H54 (cell line): ENCODE measurements around the gene SGMS1.
"Not testable (repeated sequence)": the region's sequence is repeated elsewhere in the genome, so short reads cannot be mapped to it uniquely, and the experiment has no call there.

Experiments
- DNase-seq: peaks from one replicate; pipeline ENCODE4 v3.0.0; 2011; ENCODE audit warnings: low spot score, mixed read lengths; ENCODE audit not compliant: insufficient read length
- FAIRE-seq: peaks from 3 replicates; lab custom pipeline; 2011; peaks lifted over from hg19 to GRCh38; lab: Jason Lieb, UNC
- POLR2A ChIP-seq: IDR thresholded peaks from 2 replicates; pipeline ENCODE4 v1.6.1; 2011; ENCODE audit warnings: low read depth, mild to moderate bottlenecking, low read length

Gene SGMS1

DNA sequence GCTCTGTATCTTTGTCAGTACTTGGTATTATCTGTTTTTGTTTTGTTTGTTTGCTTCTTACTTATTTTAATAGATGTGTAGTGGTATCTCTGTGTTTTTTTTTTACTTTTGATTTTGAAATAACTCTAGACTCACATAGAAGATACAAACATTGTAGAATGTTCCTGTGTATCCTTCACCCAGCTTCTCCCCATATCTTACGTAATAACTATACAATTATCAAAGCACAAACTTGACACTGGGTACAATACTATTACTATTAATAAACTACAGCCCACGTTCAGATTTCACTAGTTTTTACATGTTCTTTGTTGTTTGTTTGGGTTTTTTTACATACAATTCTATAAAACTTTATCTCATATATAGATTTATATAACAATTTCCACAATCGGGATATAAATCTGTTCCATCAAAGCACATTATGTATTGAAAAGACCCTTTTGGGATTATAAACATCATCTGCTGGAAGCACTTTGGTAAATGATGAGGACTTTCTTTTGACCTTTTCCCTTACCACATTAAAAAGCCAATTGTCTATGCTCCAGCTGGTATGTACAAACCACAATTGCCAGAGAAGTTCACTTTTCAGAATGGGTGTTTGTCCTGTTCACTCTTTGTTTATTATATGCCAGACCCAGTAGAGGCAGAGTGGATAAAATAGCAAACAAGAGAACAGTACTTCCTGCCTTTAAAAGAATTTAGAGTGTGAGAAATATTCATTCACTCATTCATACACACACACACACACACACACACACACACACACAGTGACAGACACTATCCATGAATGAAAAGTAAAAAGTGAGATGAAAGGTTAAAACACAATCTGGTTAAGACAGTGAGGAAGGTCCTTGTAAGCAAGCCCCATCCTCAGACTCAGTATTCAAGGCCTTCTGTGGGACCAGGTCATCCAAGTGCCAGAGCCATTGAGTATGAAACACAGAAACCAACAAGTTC lies 113.0 kb downstream of the SGMS1 start:
- FAIRE-seq: no peak
- no peak for TF ChIP-seq POLR2A
- no peak for DNase-seq

DNA sequence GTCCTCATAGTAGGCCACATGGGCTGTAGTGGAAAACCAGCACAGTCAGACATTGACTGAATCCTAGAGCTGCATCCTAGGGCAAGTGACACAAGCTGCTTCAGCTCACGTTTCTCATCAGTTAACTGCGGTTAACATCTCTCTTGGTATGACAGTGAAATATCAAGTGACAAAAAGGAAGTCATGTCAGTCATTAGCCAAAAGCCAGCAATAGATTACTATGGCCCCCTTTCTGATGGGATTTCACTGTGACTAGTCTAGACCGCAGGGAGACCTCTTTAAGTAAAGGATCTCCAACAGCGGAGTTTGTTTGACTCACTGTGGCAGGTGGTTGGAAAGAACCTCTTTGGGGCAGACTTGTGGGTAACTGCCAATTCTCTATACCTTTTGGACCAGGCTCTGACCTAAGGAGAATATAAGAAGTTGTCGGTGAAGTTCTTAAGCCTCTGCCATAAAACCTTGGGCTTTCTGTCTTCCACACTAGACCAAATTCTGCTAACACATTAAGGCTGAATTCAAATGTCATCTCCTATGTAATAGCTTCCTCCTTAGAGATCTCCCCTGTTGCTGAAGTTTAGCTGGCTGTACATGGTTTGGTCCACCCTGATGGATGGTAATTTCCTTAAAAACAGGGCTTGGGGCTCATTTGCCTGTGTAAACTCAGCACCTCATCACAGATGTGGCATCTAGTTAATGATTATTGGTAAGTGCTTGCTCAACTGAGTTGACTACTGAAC lies 115.3 kb downstream of the SGMS1 start:
- FAIRE-seq (no peak), DNase-seq (no peak)
- no peak for TF ChIP-seq POLR2A

DNA sequence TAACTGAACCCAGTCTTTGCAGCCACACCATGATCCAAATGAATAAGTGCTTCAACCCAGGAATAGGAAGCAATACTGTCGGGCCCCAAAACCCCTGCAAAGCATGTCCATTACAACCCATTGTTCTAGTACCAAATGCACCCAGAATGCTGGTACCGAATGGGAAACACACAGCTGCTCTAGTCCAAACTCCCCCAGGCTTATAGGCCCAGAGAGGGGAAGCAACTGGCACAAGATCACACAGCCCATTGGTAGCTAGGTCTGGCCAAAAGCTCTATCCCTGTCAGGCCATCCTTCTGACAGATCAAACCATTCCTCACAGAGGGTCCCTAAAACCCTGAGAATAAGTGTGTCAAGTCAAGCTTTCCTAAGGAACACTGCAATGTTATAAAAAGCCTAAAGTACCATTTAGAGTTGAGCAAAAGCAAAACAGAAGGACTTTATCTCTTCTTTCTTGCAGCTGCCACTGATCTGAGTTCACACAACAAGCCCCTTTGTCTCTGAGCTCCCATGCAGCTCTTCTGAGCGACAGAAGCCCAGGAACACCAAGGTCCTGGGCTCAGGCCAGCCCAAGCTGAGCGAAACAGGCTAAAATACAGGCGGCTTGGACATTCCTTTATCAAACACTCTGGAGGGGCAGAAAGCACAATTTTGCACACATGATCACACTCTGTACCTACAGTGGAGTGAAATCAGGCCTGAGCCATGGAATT lies 116.7 kb downstream of the SGMS1 start:
- no peak for TF ChIP-seq POLR2A
- no peak for FAIRE-seq
- no peak for DNase-seq

DNA sequence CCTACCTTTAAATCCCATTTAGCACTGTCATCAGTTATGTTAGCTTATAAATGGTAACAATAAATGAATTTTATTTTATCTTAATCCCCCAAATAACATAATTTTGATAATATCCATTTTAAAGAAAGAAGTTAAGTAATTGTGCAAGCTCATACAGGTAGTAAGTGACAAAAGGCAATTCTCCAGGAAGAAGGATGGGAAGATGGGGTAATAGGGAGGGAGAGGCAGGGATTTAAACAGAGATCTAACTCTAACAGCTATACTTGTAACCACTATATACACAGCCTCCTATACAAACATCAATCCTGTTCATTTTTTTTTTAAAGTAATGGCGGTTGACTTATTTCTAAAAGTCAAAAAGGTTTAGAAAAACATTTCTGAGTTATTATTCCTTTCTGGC lies 119.4 kb downstream of the SGMS1 start:
- FAIRE-seq: no peak
- DNase-seq: no peak
- no peak for TF ChIP-seq POLR2A

DNA sequence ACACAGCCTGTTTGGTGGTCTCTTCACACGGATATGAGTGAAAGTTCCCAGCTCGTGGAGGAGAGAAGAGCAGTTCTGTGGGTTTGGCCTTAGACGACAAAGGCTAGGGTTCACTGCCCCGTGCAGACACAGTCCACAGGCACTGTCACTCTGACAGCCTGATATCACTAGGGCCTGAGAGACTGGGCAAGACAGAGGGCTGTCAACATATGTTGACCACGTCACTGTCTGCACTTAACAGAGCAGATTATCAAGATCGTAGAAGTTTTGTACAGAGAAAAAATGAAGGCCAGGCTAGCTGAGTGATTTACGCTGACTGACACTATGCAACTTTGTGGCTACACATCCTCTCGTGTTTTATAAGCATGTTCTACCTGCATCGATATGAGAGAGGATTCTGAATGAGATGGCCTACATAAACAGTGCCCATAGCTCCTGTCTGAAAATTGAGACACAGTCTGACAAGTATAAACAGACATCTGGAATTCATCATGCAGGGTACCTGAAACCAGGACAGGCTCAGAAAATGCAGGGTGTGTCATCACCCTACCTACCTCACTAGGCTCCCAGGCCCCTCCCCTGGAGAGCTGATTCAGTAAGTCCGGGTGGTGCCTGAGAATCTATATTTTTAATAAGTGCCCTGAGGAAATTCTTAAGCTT lies 120.0 kb downstream of the SGMS1 start:
- FAIRE-seq (no peak), DNase-seq (no peak)
- no peak for TF ChIP-seq POLR2A

DNA sequence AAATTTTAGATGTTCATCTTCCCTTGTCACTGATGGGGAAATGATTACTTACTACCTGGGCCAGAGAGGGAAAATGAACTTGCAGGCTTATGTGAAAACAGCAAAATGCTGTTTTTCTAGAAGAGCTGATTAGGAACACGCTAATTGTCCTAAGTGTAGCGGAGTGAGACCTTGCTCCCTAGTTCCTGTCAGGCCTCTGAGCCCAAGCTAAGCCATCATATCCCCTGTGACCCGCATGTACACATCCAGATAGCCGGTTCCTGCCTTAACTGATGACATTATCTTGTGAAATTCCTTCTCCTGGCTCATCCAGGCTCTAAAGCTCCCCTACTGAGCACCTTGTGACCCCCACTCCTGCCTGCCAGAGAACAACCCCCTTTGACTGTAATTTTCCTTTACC lies 120.6 kb downstream of the SGMS1 start:
- FAIRE-seq, DNase-seq: not testable (repeated sequence)

DNA sequence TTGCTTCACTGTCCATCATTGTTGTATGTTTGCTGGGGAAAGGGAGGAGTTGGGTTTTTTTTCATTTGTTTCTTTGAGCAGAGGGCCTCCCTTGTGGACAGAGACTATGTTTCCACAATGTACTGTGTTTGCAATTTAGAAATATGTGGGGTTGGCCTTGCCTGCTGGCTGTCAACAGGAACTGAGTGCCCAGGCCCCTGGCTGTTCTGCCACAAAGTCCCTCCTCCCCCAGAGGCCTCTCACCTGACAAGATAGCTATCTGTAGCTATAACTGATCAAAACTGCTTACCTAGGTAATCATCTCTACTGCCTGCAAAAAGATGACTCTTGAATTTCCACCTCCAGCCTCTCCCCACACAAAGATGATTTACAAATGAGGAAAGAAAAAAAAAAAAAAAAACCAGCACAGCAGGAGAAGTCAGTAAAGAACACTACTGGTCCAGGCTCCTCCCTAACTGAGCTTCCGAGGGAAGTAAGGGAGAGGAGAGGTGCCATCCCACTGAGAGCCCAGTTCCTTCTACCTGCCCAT lies 121.8 kb downstream of the SGMS1 start:
- FAIRE-seq: peak; percentile 6
- no peak for TF ChIP-seq POLR2A
- no peak for DNase-seq

DNA sequence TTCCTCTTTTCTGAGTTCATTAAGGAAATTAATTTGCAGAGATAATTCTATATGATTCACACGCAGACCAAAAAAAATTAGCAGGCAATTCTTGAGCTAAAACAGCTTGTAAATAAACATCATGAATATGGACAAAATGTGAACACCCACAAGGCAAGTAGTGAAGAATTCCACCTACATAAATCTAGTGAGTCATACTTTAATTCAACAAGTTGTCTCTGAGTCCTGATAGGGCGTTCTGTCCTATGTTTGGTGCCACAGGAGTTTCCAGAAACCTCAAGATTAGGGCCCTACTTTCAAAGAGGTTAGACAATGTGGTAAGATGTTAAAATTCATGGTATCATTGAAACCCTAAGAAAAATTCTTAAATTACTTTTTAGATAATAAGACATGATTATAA lies 122.3 kb downstream of the SGMS1 start:
- peak; percentile 83 for FAIRE-seq
- no peak for TF ChIP-seq POLR2A
- DNase-seq: peak; percentile 23

DNA sequence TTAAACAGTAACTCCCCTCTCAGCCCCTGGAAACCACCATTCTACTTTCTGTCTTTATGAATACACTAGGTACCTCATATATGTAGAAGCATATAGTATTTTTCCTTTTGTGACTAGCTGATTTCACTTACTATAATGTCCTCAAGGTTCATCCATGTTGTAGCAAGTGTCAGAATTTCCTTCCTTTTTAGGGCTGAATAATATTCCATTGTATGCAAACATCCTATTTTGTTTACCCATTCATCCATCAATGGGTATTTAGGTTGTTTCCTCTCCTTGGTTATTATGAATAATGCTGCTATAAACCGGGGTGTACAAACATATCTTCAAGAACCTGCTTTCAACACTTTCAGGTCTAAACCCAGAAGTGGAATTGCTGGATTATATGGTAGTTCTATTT lies 125.3 kb downstream of the SGMS1 start:
- no peak for DNase-seq
- TF ChIP-seq POLR2A: no peak
- FAIRE-seq: peak; percentile 55

DNA sequence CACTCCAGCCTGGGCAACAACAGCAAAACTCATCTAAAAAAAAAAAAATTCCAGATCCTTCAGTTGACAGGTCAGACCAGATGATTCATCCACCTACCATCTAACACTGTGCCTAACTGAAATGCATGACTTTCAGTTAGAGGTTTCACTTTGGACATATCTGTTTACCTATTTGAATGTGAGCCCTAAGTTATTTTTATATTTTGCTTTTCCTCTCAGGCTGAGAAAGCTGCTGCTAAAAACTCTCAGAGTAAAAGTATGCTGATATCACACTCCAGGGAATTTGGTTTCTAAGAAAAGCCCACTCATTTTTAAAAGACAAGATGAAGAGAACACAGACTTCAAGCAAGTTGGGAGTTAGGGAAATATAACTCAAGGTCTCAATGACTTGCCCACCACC lies 126.0 kb downstream of the SGMS1 start:
- DNase-seq (peak; percentile 28), FAIRE-seq (peak; percentile 90)
- TF ChIP-seq POLR2A: no peak

DNA sequence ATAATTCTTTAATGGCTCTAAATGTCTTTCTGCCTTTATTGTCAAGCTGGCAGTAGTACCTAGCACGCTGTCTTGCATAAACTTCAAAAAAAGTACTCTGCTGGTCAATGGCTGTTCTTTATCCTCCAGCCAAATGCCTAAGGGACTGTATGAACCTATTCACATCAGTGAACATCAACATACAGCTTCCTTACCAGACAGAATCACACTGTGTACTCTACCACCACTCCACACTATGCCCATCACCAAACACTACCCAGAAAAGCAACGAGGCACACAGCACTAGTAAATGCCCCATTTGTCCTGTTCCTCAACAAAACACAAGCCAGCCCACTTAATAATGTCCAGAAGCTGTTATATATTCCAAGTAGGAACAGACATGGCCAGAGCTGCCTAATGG lies 127.5 kb downstream of the SGMS1 start:
- FAIRE-seq (peak; percentile 86), DNase-seq (no peak)
- TF ChIP-seq POLR2A: no peak

DNA sequence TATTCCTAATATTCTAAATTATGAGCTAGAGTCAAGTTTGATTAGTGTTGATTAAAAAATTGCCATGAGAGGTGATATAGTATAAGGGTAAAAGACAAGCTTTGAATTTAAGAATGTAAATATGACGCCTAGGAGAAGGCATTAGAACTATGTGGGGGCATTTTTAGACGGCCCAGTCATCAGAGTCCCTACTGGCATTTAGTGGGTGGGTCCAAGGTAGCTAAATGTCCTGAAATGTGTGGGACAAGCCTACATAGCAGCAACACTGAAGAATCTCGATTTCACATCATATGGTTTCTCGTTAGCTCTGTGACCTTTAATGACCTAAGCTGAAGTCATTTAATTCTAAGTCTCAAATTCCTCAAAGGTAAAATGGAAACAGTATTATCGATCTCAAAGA lies 133.5 kb downstream of the SGMS1 start:
- TF ChIP-seq POLR2A: no peak
- FAIRE-seq (no peak), DNase-seq (no peak)

DNA sequence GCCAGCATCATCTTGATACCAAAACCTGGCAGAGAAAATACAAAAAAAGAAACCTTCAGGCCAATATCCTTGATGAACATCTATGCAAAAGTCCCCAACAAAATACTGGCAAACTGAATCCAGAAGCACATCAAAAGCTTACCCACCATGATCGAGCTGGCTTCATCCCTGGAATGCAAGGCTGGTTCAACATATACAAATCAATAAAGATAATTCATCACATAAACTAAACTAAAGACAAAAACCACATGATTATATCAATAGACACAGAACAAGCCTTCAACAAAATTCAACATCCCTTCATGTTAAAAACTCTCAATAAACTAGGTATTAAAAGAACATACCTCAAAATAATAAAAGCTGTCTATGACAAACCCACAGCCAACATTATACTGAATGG lies 139.2 kb downstream of the SGMS1 start:
- not testable (repeated sequence) for DNase-seq, FAIRE-seq
